GM15510 (cell line): ENCODE data around the gene TAF13.
A peak's percentile ranks its signal among the peaks of the same experiment; 100 is the strongest.

ENCODE experiments used
- POLR2A ChIP-seq: IDR thresholded peaks from 3 replicates; pipeline ENCODE4 v1.6.1; 2011; ENCODE audit warnings: borderline replicate concordance; ENCODE audit not compliant: insufficient read length; ENCODE audit errors: extremely low read depth

The TAF13 gene

DNA sequence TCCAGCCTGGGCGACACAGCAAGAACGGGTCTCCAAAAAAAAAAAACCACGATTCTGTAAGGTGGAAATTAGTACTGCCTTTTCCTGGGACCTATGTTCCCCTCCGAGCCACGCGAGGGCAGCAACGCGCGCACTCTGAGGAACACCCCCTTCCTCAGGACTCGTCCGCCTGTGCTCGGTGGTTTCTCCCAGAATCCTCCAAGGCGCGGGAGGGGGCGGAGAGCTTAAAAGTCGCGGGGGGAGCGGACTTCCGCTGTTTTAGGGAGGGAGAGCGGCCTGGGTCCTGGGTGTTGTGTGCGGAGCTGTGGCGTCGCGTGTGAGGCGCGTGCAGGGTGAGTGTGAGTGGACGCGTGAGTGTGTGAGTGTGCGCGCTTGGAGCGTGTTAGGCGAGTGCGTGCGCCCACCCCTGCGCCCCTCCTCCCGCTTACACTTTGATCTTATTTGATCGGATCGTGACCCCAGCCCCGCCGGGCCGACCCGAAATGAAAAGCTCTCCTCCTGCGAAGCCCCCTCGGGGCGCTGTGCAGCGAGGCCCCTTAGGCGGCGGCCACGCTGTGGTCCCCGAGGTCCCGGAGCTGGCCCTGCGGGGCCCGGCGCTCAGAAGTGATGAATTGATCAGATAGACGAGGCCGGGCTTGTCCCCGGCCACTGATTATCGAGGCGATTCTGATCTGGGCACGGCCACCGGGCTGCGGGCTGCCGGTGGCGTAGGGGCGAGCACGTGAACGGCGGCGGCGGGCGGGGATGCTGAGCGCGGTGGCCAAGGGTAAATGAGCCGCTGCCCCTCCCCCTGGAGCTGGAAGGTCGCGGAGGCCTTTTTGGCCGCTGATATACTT lies 24.4 kb upstream of the TAF13 start:
- peak; percentile 100 for TF ChIP-seq POLR2A

DNA sequence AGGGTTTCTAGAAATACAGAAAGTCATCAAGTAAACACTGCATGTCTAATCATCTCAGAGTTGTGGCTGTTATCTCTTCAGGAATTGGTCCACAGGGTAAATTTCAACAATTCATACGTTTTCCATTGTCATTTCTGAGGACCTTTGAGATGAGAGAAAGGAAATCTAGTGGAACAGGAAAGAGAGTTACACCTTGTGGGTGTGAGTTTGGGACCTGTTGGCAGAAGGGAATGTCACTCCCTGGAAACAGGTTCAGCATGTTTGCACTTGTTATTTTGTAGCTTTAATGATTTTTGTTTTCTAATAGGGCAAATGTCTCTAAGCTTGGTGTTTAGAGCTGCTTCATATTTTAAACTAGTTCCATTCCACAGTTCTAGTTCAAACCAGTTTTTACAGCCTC lies 20.3 kb upstream of the TAF13 start:
- no peak for TF ChIP-seq POLR2A

DNA sequence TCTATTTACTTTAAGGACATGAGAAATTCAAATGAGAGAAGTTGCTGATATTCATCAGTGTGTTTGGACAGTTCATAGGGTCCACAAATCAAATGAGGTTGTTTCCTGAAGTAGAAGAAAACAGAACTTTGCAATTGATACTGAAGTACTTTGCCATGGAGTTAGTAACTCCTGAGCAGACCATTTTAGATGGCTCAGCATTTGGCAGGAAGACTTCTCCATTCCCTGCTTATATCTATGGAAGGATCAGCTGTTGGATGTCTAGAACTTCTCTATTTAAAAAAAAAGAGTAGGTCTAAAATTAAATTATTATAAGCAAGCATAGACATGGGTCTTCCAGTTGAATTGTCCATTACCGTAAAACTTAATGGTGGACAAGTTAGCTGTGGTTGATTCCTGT lies 19.8 kb upstream of the TAF13 start:
- TF ChIP-seq POLR2A = no peak

DNA sequence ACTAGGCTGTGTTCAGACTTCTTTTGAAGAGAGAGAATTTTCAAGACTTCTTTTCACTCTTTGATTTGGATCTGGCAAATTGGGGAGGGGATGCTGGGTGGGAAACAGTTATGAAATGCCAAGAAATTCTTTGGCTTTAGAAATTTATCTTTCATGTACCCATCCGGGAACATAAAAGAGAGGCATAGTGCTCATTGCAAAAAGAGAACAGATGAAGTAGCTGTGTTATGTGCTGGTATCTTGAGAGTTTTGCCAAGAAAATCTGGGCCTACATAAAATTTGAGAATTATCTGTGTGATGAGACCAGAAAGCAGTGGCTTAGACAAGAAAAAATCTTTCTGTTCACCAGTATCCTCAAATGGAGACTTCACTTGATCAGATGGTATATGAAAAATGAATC lies 19.1 kb upstream of the TAF13 start:
- no peak for TF ChIP-seq POLR2A

DNA sequence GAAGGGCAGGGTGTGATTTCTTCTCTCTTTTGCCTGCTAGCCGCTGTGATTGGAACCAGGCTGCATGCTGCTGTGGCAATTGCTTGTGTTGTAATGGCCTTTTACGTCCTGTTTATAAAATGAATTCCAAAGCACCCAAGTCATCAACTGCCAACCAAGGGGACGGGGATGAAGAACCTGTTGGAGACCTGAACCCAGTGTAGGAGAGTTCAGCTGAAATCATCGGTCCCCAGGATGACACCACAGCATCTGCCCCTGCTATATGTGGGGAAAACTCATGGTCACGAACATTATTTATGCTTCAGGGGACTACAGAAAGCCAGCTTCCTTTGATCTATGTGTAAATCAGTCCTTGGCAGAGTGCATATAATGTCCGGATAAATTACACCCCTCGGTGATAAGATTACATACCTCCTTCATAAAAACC lies 18.6 kb upstream of the TAF13 start:
- no peak for TF ChIP-seq POLR2A

DNA sequence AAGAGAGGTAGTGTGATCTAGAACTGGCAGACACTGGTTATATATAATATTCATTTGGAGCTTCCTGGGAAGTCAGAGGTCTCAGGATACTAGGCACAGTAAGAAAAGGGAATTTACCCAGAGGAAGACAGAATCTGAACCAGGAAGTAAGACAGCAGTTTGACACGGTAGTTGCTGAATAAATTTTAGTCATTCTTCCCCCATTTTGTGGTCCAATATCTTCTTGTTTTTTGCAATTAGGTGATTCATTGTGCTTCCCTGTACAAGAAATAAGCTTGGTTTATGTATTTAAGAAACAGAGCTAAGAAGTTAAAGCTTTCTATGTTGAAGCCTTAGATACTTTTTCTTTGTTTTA lies 16.0 kb upstream of the TAF13 start:
- no peak for TF ChIP-seq POLR2A

DNA sequence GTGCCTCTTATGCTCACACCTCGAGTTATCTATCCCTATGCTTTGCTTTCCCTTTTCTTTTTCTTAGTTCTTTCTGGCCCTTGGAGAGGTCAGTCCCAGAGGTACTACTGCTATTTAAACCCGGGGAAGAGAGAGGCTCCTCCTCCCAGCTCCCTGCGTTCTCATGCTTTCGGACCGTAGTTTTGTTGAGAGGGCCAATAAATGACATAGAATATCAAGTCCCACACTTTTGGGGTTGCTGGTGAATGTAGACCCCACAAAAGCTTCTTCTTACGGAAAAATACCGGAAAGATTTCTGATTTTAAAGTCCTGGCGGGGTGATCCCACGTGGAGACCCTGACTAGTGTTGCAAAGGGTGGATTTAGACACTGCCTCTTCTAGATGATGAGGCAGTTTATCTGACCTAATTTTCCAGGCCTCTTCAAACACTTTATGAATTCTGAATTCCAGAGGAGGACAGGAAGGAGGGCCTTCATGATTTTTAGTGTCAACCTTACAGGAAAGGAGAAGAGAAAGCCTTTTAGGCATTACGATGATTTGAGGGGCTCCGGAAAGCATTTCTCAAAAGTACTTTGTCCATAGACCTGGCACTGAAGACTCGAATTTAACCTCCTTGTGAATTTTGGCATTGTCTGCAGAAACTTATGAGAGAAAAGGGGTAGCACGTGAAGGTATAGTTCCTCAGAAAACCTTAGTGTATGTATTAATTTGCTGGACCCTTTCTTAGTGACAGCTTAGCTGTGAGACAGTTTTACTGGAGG lies 15.5 kb upstream of the TAF13 start:
- no peak for TF ChIP-seq POLR2A

DNA sequence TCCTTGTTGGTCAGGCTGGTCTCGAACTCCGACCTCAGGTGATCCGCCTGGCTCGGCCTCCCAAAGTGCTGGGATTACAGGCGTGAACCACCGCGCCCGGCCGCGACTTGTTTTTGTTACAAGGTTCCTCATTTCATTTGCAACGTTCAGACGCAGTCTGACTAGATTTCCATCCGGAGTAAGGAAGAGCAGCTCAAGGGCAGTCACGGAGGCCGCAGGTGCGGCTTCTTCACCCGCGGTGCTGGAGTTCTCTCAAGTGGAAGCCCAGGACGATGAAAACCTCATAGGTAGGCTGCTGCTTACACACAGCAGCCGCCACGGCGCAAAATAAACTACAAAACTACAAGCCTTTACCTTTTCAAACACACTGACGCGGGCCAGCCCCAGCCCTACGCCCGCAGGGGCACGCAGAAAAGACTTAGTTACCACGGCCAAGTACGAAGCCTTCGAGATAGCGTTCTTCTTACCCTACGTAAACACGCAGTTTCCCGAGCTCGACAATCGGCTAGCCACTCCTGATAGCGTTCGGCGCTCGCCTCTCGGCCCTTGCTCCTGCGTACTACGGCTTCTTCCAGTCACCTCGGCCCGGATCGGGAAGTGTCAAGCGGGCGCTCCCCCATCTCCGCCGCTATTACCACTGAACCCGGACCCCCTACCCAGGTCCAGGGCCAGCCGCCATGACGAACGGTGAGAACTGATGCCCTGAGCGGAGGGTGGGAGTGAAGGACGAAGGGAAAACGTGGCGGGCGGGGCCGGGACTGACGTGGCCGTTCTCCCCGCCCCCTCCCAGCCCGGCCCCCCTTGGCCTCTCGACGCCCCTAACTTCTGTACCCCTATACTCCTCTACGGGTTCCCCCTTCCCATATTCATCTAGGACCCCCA lies 14.6 kb upstream of the TAF13 start, which contains the start of gene TMEM167B:
Gene TMEM167B (plus strand): TSS at position 569 of the 882 bp plus-strand sequence. CDS start 109 bp downstream, at position 678.
- peak; percentile 57 for TF ChIP-seq POLR2A

DNA sequence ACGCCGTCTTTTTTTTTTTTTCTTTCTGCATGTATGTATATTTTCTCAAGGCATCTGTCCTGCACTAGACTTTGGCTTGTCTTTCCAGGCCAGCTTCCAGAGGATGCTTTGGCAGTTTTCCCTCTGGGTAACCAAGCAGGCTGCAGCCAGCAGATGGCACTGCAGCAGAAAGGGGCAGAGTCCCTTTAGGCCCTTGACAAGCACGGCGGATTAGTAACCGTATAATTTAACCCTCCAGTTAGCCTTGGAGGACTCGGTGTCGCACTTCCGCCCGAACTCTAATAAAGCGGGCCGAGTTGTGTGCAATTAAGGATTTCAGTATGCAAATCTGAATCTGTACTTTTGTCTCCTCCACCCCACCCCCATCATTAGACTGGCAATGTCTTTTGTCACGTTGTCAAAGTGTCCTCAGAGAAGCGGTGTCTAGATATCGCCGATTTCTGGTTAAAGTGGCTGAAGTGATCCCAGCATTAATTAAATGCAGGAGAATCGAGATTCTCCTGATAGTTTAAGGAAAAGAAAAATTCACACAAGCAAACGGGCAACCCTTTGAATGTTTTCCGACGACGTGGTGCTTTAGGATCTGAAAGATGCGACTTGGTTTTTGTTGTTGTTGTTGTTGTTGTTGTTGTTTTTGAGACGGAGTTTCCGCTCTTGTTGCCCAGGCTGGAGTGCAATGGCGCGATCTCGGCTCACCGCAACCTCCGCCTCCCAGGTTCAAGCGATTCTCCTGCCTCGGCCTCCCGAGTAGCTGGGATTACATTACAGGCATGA lies 13.6 kb upstream of the TAF13 start:
- TF ChIP-seq POLR2A = no peak

DNA sequence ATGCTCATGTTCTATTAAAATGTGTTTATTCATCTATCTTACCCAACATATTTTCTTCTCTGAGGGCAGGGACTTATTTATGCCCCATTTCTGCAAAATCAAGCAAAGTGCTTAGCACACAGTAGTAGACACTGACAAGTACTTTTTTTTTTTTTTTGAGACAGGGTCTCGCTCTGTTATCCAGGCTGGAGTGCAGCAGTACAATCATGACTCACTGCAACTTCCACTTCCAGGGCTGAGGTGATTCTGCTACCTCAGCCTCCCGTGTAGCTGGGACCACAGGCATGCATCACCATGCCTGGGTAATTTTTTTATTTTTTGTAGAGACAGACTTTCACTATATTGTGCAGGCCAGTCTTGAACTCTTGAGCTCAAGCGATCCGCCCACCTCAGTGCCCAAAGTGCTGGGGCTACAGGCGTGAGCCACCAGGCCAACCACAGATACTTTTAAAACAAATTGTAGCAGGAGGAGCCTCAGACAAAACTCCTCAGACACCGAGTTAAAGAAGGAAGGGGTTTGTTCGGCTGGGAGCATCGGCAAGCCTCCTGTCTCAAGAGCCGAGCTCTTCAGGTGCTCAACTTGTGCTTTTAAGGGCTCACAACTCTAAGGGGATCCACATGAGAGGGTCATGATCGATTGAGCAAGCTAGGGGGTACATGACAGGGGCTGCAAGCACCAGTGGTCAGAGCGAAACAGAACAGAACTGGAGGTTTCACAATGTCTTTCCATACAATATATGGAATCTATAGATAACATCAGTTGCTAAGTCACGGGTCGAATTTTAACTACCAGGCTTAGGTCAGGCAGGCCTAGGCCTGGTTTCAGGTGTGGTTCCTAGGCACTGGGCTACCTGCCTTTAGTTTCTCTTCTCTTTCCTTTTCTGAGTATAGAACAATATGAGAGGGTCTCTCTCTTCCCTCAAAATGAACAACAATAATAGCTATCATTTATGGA lies 9.0 kb upstream of the TAF13 start:
- TF ChIP-seq POLR2A = no peak

DNA sequence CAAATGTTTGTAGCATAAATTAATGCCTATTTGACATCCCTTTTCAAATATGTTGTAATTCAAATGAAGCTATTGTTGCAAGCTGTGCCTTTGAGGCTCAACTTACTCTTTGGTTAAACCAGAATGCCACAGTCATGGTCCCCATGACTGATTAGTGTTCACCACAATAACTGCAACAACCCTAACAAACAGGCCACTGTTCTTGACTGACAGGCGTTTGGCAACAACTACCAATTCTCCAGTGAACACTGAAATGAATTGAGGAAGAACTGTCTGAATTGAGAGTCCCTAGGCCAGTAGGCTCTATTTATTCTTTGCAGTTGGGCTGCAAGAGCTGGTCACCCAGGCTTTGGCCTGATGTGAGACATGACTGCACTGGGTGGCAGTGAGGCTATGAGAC lies 8.1 kb upstream of the TAF13 start:
- no peak for TF ChIP-seq POLR2A

DNA sequence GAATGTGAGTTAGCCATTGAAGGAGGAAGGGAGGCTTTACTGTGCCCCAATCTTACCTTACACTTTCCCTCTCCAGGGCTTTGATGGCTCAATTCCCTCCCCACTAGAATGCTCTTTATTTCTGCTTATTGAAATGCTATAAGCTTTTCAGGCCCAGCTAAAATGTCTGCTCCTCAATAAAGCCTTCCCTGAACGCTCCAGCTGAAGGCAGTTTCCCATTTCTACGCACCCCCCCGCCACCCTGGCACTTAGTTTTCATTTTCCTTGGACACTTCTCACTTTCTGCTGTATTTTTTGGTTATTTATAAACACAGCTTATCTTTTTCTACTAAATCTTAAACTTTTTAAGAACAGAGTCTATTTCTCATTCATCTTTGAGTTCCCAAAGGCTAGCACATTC lies 7.7 kb upstream of the TAF13 start:
- TF ChIP-seq POLR2A = no peak

DNA sequence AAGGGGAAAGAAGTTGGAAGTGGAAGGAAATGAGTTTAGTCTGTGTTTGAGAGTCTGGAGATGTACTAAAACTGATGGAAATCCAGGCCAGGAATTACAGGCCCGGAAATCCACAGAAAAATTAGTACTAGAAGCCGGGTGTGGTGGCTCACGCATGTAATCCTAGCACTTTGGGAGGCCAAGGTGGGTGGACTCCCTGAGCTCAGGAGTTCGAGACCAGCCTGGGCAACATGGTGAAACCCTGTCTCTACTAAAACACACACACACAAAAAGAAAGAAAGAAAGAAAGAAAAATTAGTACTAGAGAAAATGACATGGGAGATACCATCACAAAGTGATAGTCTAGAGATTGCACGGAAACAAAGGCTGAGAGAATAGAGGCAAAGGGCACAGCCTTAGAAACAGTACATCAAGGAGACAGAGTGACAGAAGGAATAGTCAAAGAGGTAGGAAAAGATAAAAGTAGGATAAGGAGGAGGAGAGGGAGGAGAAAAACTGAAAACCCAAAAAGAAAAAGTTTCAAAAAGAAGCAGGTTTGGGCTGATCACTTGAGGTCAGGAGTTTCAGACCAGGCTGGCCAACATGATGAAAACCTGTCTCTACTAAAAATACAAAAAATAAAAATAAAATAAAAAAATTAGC lies 4.8 kb upstream of the TAF13 start:
- TF ChIP-seq POLR2A = no peak
